ENCODE results near the gene PCDHGA10.
A peak's percentile ranks its signal among the peaks of the same experiment; 100 is the strongest.
"Not testable (repeated sequence)": the region's sequence is repeated elsewhere in the genome, so short reads cannot be mapped to it uniquely, and the experiment has no call there.

PCDHGA10 gene

GRCh38 chr5:141412854-141413539 is at the start of gene PCDHGA10:
TSS of gene PCDHGA10 (plus strand) at chr5:141412987. CDS start at chr5:141413176, 189 bp downstream.
- peak in 1 of 2 donors; percentile 38 for DNase-seq (ENCODE audit: low read depth in 2 of 2)

GRCh38 chr5:141363952-141364660 is 48.7 kb upstream of the PCDHGA10 start, which contains the start of gene PCDHGA5:
TSS of gene PCDHGA5 (plus strand) at chr5:141364162. CDS start at chr5:141364331, 169 bp downstream.
- no peak for DNase-seq (ENCODE audit: low read depth in 2 of 2)

GRCh38 chr5:141366016-141366896 is 46.5 kb upstream of the PCDHGA10 start:
- DNase-seq (ENCODE audit: low read depth in 2 of 2): no peak

GRCh38 chr5:141369994-141370848 is 42.6 kb upstream of the PCDHGA10 start, which contains the start of gene PCDHGB3:
TSS of gene PCDHGB3 (plus strand) at chr5:141370242. CDS start at chr5:141370395, 153 bp downstream.
- no peak for DNase-seq (ENCODE audit: low read depth in 2 of 2)

- DNase-seq (ENCODE audit: low read depth in 2 of 2): no peak
These were observed 41.0 kb upstream of the PCDHGA10 start for GRCh38 chr5:141371572-141372475.

GRCh38 chr5:141373673-141374317 is 39.0 kb upstream of the PCDHGA10 start, which contains the start of gene PCDHGA6:
TSS of gene PCDHGA6 (plus strand) at chr5:141373891. CDS start at chr5:141374084, 193 bp downstream.
- DNase-seq (ENCODE audit: low read depth in 2 of 2): no peak

- no peak for DNase-seq (ENCODE audit: low read depth in 2 of 2)
These were observed 38.2 kb upstream of the PCDHGA10 start for GRCh38 chr5:141374627-141375026.

- not testable (repeated sequence) for DNase-seq (ENCODE audit: low read depth in 2 of 2)
These were observed 37.2 kb upstream of the PCDHGA10 start for GRCh38 chr5:141375444-141376155.

GRCh38 chr5:141382469-141383294 is 30.1 kb upstream of the PCDHGA10 start, which contains the start of gene PCDHGA7:
TSS of gene PCDHGA7 (plus strand) at chr5:141382742. CDS start at chr5:141382900, 158 bp downstream.
- DNase-seq (ENCODE audit: low read depth in 2 of 2): no peak

- no peak for DNase-seq (ENCODE audit: low read depth in 2 of 2)
These were observed 29.4 kb upstream of the PCDHGA10 start for GRCh38 chr5:141383345-141383744.

- no peak for DNase-seq (ENCODE audit: low read depth in 2 of 2)
These were observed 28.1 kb upstream of the PCDHGA10 start for GRCh38 chr5:141384471-141385267.

GRCh38 chr5:141387557-141388311 is 25.1 kb upstream of the PCDHGA10 start, which contains the start of gene PCDHGB4:
TSS of gene PCDHGB4 (plus strand) at chr5:141387698. CDS start at chr5:141387885, 187 bp downstream.
- DNase-seq (ENCODE audit: low read depth in 2 of 2): not testable (repeated sequence)

- DNase-seq (ENCODE audit: low read depth in 2 of 2): no peak
These were observed 24.1 kb upstream of the PCDHGA10 start for GRCh38 chr5:141388661-141389060.

- no peak for DNase-seq (ENCODE audit: low read depth in 2 of 2)
These were observed 23.4 kb upstream of the PCDHGA10 start for GRCh38 chr5:141389153-141390042.
